HG02571 (cell line): Measurements from ENCODE around the gene TRAPPC5.

ENCODE experiments used
- ATAC-seq: cut with Tn5 transposase; IDR thresholded peaks from one replicate; pipeline ENCODE4 v1.9.1; 2021; ENCODE audit warnings: mild to moderate bottlenecking, moderate library complexity; ENCODE audit not compliant: unreplicated experiment

TRAPPC5 gene

GRCh38 chr19:7645656-7646425, 34.8 kb upstream of the TRAPPC5 start:
- no peak for ATAC-seq

- ATAC-seq: no peak
These were observed 34.3 kb upstream of the TRAPPC5 start for GRCh38 chr19:7646426-7646700.

- no peak for ATAC-seq
These were observed 33.5 kb upstream of the TRAPPC5 start for GRCh38 chr19:7647156-7647555.

- ATAC-seq: no peak
These were observed 32.2 kb upstream of the TRAPPC5 start for GRCh38 chr19:7648265-7649014.

GRCh38 chr19:7650148-7650547, 30.5 kb upstream of the TRAPPC5 start:
- no peak for ATAC-seq

- no peak for ATAC-seq
These were observed 28.5 kb upstream of the TRAPPC5 start for GRCh38 chr19:7652061-7652641.

- no peak for ATAC-seq
These were observed 26.2 kb upstream of the TRAPPC5 start for GRCh38 chr19:7654401-7654800.

- ATAC-seq: no peak
These were observed 25.1 kb upstream of the TRAPPC5 start for GRCh38 chr19:7655581-7655980.

- no peak for ATAC-seq
These were observed 23.4 kb upstream of the TRAPPC5 start for GRCh38 chr19:7657131-7657751.

- peak; percentile 68 for ATAC-seq
These were observed 22.4 kb upstream of the TRAPPC5 start for GRCh38 chr19:7658219-7658686.

- ATAC-seq: no peak
These were observed 18.7 kb upstream of the TRAPPC5 start for GRCh38 chr19:7661744-7662538.

GRCh38 chr19:7662657-7663056, 18.0 kb upstream of the TRAPPC5 start:
- ATAC-seq: no peak

GRCh38 chr19:7663706-7664105, 16.9 kb upstream of the TRAPPC5 start:
- no peak for ATAC-seq

GRCh38 chr19:7665076-7665475, 15.6 kb upstream of the TRAPPC5 start:
- no peak for ATAC-seq

- no peak for ATAC-seq
These were observed 11.8 kb upstream of the TRAPPC5 start, which contains the start of gene RETN for GRCh38 chr19:7668842-7669241. Gene RETN, plus strand, starts transcription at chr19:7669049. Its CDS starts 278 bp downstream, at chr19:7669327.

- no peak for ATAC-seq
These were observed 11.0 kb upstream of the TRAPPC5 start for GRCh38 chr19:7669641-7670040.

GRCh38 chr19:7670150-7670783, 10.4 kb upstream of the TRAPPC5 start:
- no peak for ATAC-seq

- ATAC-seq: no peak
These were observed 9.8 kb upstream of the TRAPPC5 start for GRCh38 chr19:7670790-7671189.

- ATAC-seq: no peak
These were observed 8.1 kb upstream of the TRAPPC5 start for GRCh38 chr19:7672522-7672921.
